Measurements from ENCODE around the gene TTC39C.

DNA sequence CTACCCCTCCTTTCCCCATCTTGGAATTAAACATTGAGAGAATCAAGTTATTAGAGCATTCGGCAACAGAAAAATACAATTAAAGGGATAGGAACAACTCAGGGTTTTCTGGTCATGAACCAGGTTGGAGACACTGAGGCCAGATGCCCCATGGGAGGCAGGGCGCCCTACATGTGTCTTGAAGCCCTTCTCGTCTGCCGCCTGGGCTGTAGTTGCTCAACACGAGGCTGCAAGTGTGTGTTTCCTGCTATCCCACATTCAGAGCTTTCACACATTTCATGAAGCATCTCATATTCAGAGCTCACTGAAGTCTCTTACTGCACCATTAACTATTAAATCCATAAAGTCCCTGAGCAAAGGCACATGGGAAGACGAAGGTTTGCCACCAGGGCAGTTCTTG is 28.8 kb downstream of the TTC39C start:
- TF ChIP-seq CTCF (conservative IDR thresholded peaks at IDR 0.05 in 1 of 2, IDR thresholded peaks at IDR 0.05 in 1 of 2; ENCODE audit: low read depth in 1 of 2, low read length in 2 of 2) (no peak), EZH2 (IDR thresholded peaks at IDR 0.05; ENCODE audit: low read length, missing control alignments) (no peak)
